ENCODE data around the gene RAMP3. TPM values are rescaled to one million over a fixed set of nuclear protein-coding genes. Genes with fewer than 3 reads are reported as not detected.

RAMP3 gene
- polyA plus RNA-seq, 1 experiment = not detected

DNA sequence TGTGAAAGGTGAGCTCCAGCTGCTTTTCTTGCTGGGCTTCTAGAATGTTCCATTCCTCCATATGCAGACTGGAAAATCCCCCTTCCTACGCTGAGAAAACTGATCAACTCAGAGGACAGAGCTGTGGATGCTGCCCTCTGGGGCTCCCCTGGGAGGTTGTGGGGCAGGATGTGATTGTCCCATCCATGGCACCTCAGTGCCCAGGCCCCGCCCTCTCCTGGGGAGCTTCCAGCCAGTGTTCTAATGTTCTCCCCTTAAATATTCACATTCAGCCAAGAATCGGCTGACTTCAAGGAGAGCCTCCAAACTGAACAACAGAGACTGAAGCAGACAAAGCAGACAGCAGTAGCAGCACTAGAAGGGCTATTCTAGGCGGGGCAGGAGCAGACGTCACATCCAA, 55.0 kb downstream of the RAMP3 start:
- no peak for TF ChIP-seq CTCF (IDR thresholded peaks at IDR 0.05; ENCODE audit: insufficient read depth, low read depth, low read length)

GRCh38 chr7:45215601-45216062, 58.0 kb downstream of the RAMP3 start:
- Histone ChIP-seq H3K4me3 (ENCODE audit: low read depth, low read length) (no peak overlapping the region), H3K27me3 (ENCODE audit: control insufficient read depth, insufficient read depth, low read length) (peaks cover 6% of the 10 kb centered on the region; the same call in 1 of the 2 replicates), H3K36me3 (ENCODE audit: control insufficient read depth, insufficient read depth, low read length) (no peaks in the 10 kb centered on the region)
- CTCF ChIA-PET = interaction anchor here (0.6 to 1.4 kb wide), 3 partner anchors 9 to 1777 kb away, joined by 3 to 4 read pairs (median 3); no protein-coding TSS in a partner anchor
- TF ChIP-seq CTCF (IDR thresholded peaks at IDR 0.05; ENCODE audit: insufficient read depth, low read depth, low read length) = no peak
- POLR2A ChIA-PET = no interaction called here
- DNase-seq (ENCODE audit: low read depth) = no peak

More for the DNA sequence above, 55.0 kb downstream of the RAMP3 start:
- H3K4me3 ChIP-seq (ENCODE audit: low read depth, low read length) = no peak overlapping the region
- H3K27me3 ChIP-seq (ENCODE audit: control insufficient read depth, insufficient read depth, low read length) = 0 out of 2 replicates have a peak, but pooled peaks cover 8% of the 10 kb centered on the region
- no peak for DNase-seq (ENCODE audit: low read depth)
- POLR2A ChIA-PET = no interaction called here
- H3K36me3 ChIP-seq (ENCODE audit: control insufficient read depth, insufficient read depth, low read length) = no peaks in the 10 kb centered on the region
- CTCF ChIA-PET = no interaction called here

- no peak for TF ChIP-seq CTCF (IDR thresholded peaks at IDR 0.05; ENCODE audit: insufficient read depth, low read depth, low read length)
- H3K4me3 ChIP-seq (ENCODE audit: low read depth, low read length) = no peak overlapping the region
- H3K36me3 ChIP-seq (ENCODE audit: control insufficient read depth, insufficient read depth, low read length) = no peaks in the 10 kb centered on the region
- H3K27me3 ChIP-seq (ENCODE audit: control insufficient read depth, insufficient read depth, low read length) = peaks cover 6% of the 10 kb centered on the region; the same call in 1 of the 2 replicates
- CTCF ChIA-PET = interaction anchor here (1.4 to 2.1 kb wide), 2 partner anchors 9 to 15 kb away, joined by 4 to 15 read pairs; no protein-coding TSS in a partner anchor
- no peak for DNase-seq (ENCODE audit: low read depth)
- POLR2A ChIA-PET = no interaction called here
Observed at GRCh38 chr7:45216181-45216580, 58.6 kb downstream of the RAMP3 start.

GRCh38 chr7:45216622-45217165, 59.1 kb downstream of the RAMP3 start:
- POLR2A ChIA-PET = no interaction called here

More at GRCh38 chr7:45216622-45217165, 59.1 kb downstream of the RAMP3 start:
- CTCF ChIA-PET = interaction anchor here (0.6 to 2.1 kb wide), 6 partner anchors 9 to 44 kb away, joined by 3 to 15 read pairs (median 4); no protein-coding TSS in a partner anchor
- no peak overlapping the region for H3K4me3 ChIP-seq (ENCODE audit: low read depth, low read length)
- no peak for DNase-seq (ENCODE audit: low read depth)
- TF ChIP-seq CTCF (IDR thresholded peaks at IDR 0.05; ENCODE audit: insufficient read depth, low read depth, low read length) = no peak
- peaks cover 7% of the 10 kb centered on the region; the same call in 1 of the 2 replicates for H3K27me3 ChIP-seq (ENCODE audit: control insufficient read depth, insufficient read depth, low read length)
- no peaks in the 10 kb centered on the region for H3K36me3 ChIP-seq (ENCODE audit: control insufficient read depth, insufficient read depth, low read length)
